Smooth muscle cell of the brain vasculature (primary cell): ENCODE data around the gene HIGD1B.
"Not testable (repeated sequence)": the region's sequence is repeated elsewhere in the genome, so short reads cannot be mapped to it uniquely, and the experiment has no call there.

Experiments
- DNase-seq: peaks from one replicate; pipeline ENCODE4 v3.0.0-alpha.2; 2012; ENCODE audit warnings: low read depth, low spot score

The HIGD1B gene

GRCh38 chr17:44847586-44847985 is at the start of gene HIGD1B:
Gene HIGD1B, plus strand, starts transcription at chr17:44847883. Its CDS starts 270 bp downstream, at chr17:44848153.
- DNase-seq, result no peak

GRCh38 chr17:44798356-44798755 is 49.3 kb upstream of the HIGD1B start:
- DNase-seq, result no peak

DNA sequence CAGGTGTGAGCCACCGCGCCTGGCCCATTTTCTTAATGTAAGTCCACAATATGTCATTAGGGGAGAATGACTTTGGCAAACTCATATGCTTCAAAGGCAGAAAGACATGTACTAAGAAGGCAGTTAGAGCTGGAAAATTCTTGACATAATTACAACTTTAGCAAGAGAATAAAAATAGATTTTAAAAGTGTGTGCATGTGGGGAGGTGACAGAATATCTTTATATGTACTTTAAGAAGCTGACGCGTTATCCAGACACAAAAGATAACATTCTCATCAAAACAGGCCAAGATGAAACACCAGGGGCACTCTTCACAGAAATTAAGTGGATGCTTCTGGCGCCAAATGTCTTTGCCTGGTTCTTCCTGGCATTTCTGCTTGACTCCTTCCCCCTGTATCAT is 45.8 kb upstream of the HIGD1B start:
- DNase-seq, result no peak

- no peak for DNase-seq
Observed at GRCh38 chr17:44804302-44805089, 43.2 kb upstream of the HIGD1B start.

- no peak for DNase-seq
Observed at GRCh38 chr17:44807093-44807816, 40.4 kb upstream of the HIGD1B start.

- DNase-seq, result no peak
Observed at GRCh38 chr17:44807817-44808155, 39.9 kb upstream of the HIGD1B start.

DNA sequence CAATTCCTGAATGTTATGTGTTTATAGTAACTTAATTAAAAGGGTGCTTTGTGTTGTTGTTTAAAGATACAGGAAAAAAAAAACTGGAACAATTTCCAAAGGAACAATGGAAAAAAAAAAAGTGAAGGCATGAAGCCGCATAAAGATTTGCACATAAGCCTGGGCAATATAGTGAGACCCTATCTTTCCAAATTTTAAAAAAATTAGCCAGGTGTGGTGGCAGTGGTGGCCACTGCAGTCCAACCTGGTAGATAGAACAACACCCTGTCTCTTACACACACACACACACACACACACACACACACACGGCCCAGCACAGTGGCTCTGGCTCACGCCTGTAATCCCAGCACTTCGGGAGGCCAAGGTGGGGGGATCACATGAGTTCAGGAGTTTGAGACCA is 39.5 kb upstream of the HIGD1B start:
- no peak for DNase-seq

GRCh38 chr17:44808656-44809388 is 38.9 kb upstream of the HIGD1B start:
- not testable (repeated sequence) for DNase-seq

DNA sequence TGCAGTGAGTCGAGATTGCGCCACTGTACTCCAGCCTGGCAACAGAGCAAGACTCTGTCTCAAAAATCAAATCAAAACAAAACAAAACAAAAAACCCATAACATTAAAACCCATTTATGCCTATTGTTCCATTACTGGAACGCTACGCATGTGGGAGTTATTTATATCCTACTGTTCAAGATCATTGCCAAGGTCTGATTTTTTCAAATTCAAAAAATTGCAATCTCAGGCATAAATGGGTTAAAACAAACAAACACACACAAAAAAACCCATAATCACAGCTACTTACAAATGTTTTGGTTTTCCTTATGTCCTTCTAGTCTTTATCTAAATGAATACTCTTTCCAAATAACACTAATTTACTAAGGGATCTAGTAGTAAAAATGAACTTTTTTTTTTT is 35.4 kb upstream of the HIGD1B start:
- DNase-seq, result no peak

DNA sequence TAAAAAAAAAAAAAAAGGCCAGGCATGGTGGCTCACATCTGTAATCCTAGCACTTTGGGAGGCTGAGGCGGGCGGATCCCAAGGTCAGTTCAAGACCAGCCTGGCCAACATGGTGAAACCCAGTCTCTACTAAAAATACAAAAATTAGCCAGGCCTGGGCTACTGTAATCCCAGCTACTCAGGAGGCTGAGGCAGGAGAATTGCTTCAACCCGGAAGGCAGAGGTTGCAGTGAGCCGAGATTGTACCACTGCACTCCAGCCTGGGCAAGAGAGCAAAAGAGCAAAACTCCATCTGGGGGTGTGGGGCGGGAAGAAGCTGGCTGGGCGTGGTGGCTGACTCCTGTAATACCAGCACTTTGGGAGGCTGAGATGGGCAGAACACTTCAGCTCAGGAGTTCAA is 29.2 kb upstream of the HIGD1B start:
- not testable (repeated sequence) for DNase-seq

- no peak for DNase-seq
Observed at GRCh38 chr17:44820631-44821212, 27.0 kb upstream of the HIGD1B start.

GRCh38 chr17:44825236-44825635 is 22.4 kb upstream of the HIGD1B start:
- not testable (repeated sequence) for DNase-seq

- DNase-seq, result no peak
Observed at GRCh38 chr17:44826123-44826790, 21.4 kb upstream of the HIGD1B start.

DNA sequence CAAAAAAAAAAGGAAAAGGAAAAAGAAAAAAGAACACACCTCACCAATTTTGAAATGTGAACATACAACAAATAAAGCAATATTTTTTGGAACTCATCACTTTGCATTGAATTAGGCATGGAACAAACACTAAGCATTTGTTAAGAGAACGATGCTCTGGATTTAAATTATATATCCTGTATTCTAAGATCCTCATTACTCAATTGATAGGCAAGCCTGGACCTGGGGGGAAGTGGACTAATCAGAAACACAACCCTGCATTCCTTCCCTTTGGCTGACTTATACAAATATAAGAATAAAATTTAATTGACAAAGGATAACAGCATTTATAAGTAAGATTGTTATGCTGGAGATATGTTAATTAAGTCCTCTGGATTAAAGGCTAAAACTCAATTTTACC is 19.8 kb upstream of the HIGD1B start:
- no peak for DNase-seq

- DNase-seq, result no peak
Observed at GRCh38 chr17:44828919-44829522, 18.7 kb upstream of the HIGD1B start.

GRCh38 chr17:44829523-44830358 is 17.9 kb upstream of the HIGD1B start, which contains the start of gene GJC1:
Gene GJC1, minus strand, starts transcription at chr17:44830287. Its CDS starts 24,470 bp downstream, at chr17:44805817.
- no peak for DNase-seq

GRCh38 chr17:44830359-44831288 is 17.1 kb upstream of the HIGD1B start:
- no peak for DNase-seq

DNA sequence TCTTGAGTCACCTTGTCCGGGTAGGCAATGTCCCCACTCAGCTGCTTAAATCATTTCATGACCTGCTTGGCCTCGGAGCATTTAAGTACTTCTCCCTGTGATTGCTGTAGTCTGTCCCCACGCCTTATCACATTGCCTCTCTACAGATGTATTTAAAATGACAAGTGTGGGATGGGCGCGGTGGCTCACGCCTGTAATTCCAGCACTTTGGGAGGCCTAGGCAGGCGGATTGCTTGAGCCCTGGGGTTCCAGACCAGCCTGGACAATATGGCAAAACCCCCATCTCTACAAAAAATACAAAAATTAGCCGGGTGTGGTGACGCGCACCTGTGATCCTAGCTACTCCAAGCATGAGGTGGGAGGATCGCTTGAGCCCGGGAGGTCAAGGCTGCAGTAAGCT is 16.3 kb upstream of the HIGD1B start:
- no peak for DNase-seq

GRCh38 chr17:44832805-44833204 is 14.9 kb upstream of the HIGD1B start:
- DNase-seq, result no peak
